CD14-positive monocyte (primary cell): ENCODE results near the gene TNN. TPM values are rescaled to one million over a fixed set of nuclear protein-coding genes. Genes with fewer than 3 reads are reported as not detected.

ENCODE experiments used
- DNase-seq, 3 donors: peaks; one replicate each; pipeline ENCODE4 v3.0.0-alpha.2; 2011 to 2022
- H2AFZ ChIP-seq: 2 replicates; pipeline ENCODE4 v1.6.0; 2012; ENCODE audit warnings: mild to moderate bottlenecking, low read depth, low read length, inconsistent platforms; ENCODE audit not compliant: insufficient read depth, poor library complexity, severe bottlenecking
- H3K27ac ChIP-seq, 2 donors: 1 replicate in 1 of 2; 2 replicates in 1 of 2; pipeline ENCODE4 v1.5.1; 2012 to 2013; ENCODE audit warnings: low read length in 2 of 2, control low read depth in 1 of 2, inconsistent platforms in 1 of 2, low read depth in 1 of 2, mild to moderate bottlenecking in 1 of 2
- H3K27me3 ChIP-seq, 2 donors: one replicate each; pipeline versions ENCODE4 v1.6.0 to v1.6.1; 2011 to 2013; ENCODE audit warnings: low read length in 2 of 2; ENCODE audit not compliant: control insufficient read depth in 2 of 2, insufficient read depth in 2 of 2
- H3K36me3 ChIP-seq, 2 donors: replicated peaks in 1 of 2; 1 replicate in 1 of 2; 2 replicates in 1 of 2; pipeline versions ENCODE4 v1.5.1 to v1.6.1; 2012 to 2013; ENCODE audit warnings: low read length in 2 of 2, control low read depth in 1 of 2, inconsistent platforms in 1 of 2, mild to moderate bottlenecking in 1 of 2; ENCODE audit not compliant: insufficient read depth in 2 of 2, control insufficient read depth in 1 of 2
- H3K4me1 ChIP-seq, 2 donors: 1 replicate in 1 of 2; 2 replicates in 1 of 2; pipeline versions ENCODE4 v1.5.1 to v1.6.1; 2012 to 2013; ENCODE audit warnings: low read length in 2 of 2, control low read depth in 1 of 2, inconsistent platforms in 1 of 2, mild to moderate bottlenecking in 1 of 2, moderate library complexity in 1 of 2; ENCODE audit not compliant: insufficient read depth in 2 of 2, control insufficient read depth in 1 of 2
- H3K4me2 ChIP-seq: replicated peaks from 2 replicates; pipeline ENCODE3; 2012; ENCODE audit warnings: low read length, moderate library complexity, mild to moderate bottlenecking; ENCODE audit not compliant: poor library complexity, severe bottlenecking; ENCODE audit errors: extremely low read depth
- H3K4me3 ChIP-seq, 3 experiments: fragments of 200-600 bp in 1 of 3; sonication (generic) in 1 of 3; replicated peaks in 1 of 3; 1 replicate in 2 of 3; 2 replicates in 1 of 3; pipeline ENCODE4 v1.5.1; 2011 to 2013; ENCODE audit warnings: low read length in 3 of 3, mild to moderate bottlenecking in 3 of 3, control low read depth in 2 of 3, low read depth in 2 of 3, inconsistent platforms in 1 of 3, moderate library complexity in 1 of 3
- H3K79me2 ChIP-seq: 2 replicates; pipeline ENCODE4 v1.6.0; 2012; ENCODE audit warnings: mild to moderate bottlenecking, control low read depth, inconsistent platforms, low read length, moderate library complexity; ENCODE audit not compliant: insufficient read depth
- H3K9ac ChIP-seq: 2 replicates; pipeline ENCODE4 v1.6.0; 2017; ENCODE audit warnings: low read length, mild to moderate bottlenecking; ENCODE audit not compliant: insufficient read depth, poor library complexity, severe bottlenecking
- H3K9me3 ChIP-seq, 2 donors: replicated peaks in 1 of 2; 1 replicate in 1 of 2; 2 replicates in 1 of 2; pipeline versions ENCODE4 v1.5.1 to v1.6.1; 2012 to 2013; ENCODE audit warnings: low read length in 2 of 2, control low read depth in 1 of 2; ENCODE audit not compliant: control insufficient read depth in 1 of 2, insufficient read depth in 1 of 2
- H4K20me1 ChIP-seq: 2 replicates; pipeline ENCODE4 v1.6.0; 2012; ENCODE audit warnings: mild to moderate bottlenecking, low read length, control low read depth, moderate library complexity; ENCODE audit not compliant: insufficient read depth
- H3K27ac Mint-ChIP-seq, 7 donors: one replicate each; pipeline ENCODE4 v1.8.0; 2020; ENCODE audit warnings: mild to moderate bottlenecking in 7 of 7, mixed read lengths in 7 of 7, moderate library complexity in 6 of 7, inconsistent platforms in 2 of 7
- H3K27me3 Mint-ChIP-seq, 3 donors: one replicate each; pipeline ENCODE4 v1.8.0; 2021 to 2022; ENCODE audit warnings: low read depth in 3 of 3, mild to moderate bottlenecking in 3 of 3, mixed read lengths in 3 of 3, moderate library complexity in 3 of 3, inconsistent platforms in 1 of 3
- H3K36me3 Mint-ChIP-seq, 2 donors: one replicate each; pipeline ENCODE4 v1.8.0; 2020; ENCODE audit warnings: mixed read lengths in 2 of 2, inconsistent platforms in 1 of 2, mild to moderate bottlenecking in 1 of 2
- H3K4me1 Mint-ChIP-seq: one replicate; pipeline ENCODE4 v1.8.0; 2020; ENCODE audit warnings: mild to moderate bottlenecking, mixed read lengths
- H3K4me3 Mint-ChIP-seq, 2 donors: one replicate each; pipeline ENCODE4 v1.8.0; 2020; ENCODE audit warnings: mild to moderate bottlenecking in 2 of 2, mixed read lengths in 2 of 2, moderate library complexity in 1 of 2
- H3K9me3 Mint-ChIP-seq, 7 donors: one replicate each; pipeline ENCODE4 v1.8.0; 2020 to 2022; ENCODE audit warnings: mixed read lengths in 7 of 7, mild to moderate bottlenecking in 6 of 7, moderate library complexity in 6 of 7, inconsistent platforms in 2 of 7
- CTCF ChIP-seq: fragments of 200-600 bp; IDR thresholded peaks from one replicate; pipeline ENCODE4 v1.8.0; 2022; ENCODE audit warnings: antibody characterized with exemption, mild to moderate bottlenecking
- WGBS: methylation state at CpG from one replicate; pipeline ENCODE4 v1.1.5; 2013; ENCODE audit warnings: missing lambda C conversion rate; ENCODE audit not compliant: insufficient coverage; 5-methylcytosine and 5-hydroxymethylcytosine counted together
- intact Hi-C, 2 donors: fragments of 100-400 bp; cut with micrococcal nuclease; formaldehyde crosslinking; loops; one replicate each; pipeline versions ENCODE4 v1.15.0 to v1.15.1; 2023
- polyA plus RNA-seq, 3 donors: library from polyadenylated mRNA; depleted of rRNA in 1 of 3; unstranded in 2 of 3; stranded (reverse) in 1 of 3; fragments of 300-500 nt in 2 of 3; fragments of >200 nt in 1 of 3; fragmentation: Illumina TruSeq in 2 of 3; gene quantifications; 1 replicate in 2 of 3; 2 replicates in 1 of 3; pipeline ENCODE4 v1.2.3, GENCODE V29; 2012 to 2021

The TNN gene
- polyA plus RNA-seq, 3 donors, result not detected

GRCh38 chr1:175070818-175071217 is 3.2 kb downstream of the TNN start:
- Mint-ChIP-seq H3K4me3 (no peak overlapping the region), H3K4me1 (peaks cover 44% of the 10 kb centered on the region), H3K9me3 (no peaks in the 10 kb centered on the region), H3K27me3 (peaks cover 0 to 5% (median 2%) of the 10 kb centered on the region in 3 donors), H3K36me3 (no peaks in the 10 kb centered on the region), H3K27ac (no peak overlapping the region)
- Histone ChIP-seq H3K4me3 (no peak overlapping the region), H3K27ac (no peak overlapping the region), H2AFZ (no peak overlapping the region), H3K9ac (no peak overlapping the region), H3K36me3 (no peaks in the 10 kb centered on the region), H3K27me3 (no peaks in the 10 kb centered on the region), H3K4me1 (peaks cover 28 to 32% of the 10 kb centered on the region in 2 donors), H3K4me2 (no peak overlapping the region), H3K9me3 (no peaks in the 10 kb centered on the region), H4K20me1 (no peaks in the 10 kb centered on the region), H3K79me2 (no peaks in the 10 kb centered on the region)
- intact Hi-C loops, result no loop called here
- no peak for DNase-seq
- no peak for TF ChIP-seq CTCF

GRCh38 chr1:175071276-175071943 is 3.8 kb downstream of the TNN start:
- TF ChIP-seq CTCF, result no peak
- no peak overlapping the region for H2AFZ ChIP-seq
- no peaks in the 10 kb centered on the region for H3K36me3 ChIP-seq
- H3K27me3 ChIP-seq, result no peaks in the 10 kb centered on the region
- Mint-ChIP-seq H3K36me3 (no peaks in the 10 kb centered on the region), H3K27ac (no peak overlapping the region), H3K4me1 (peaks cover 50% of the 10 kb centered on the region), H3K4me3 (no peak overlapping the region), H3K27me3 (peaks cover 0 to 7% (median 2%) of the 10 kb centered on the region in 3 donors), H3K9me3 (no peaks in the 10 kb centered on the region)
- H3K4me2 ChIP-seq, result no peak overlapping the region
- H3K9ac ChIP-seq, result no peak overlapping the region
- intact Hi-C loops, result no loop called here
- H3K4me1 ChIP-seq, result peaks cover 28 to 32% of the 10 kb centered on the region in 2 donors
- no peak for DNase-seq
- H3K9me3 ChIP-seq, result no peaks in the 10 kb centered on the region
- 100% methylated on average over 1 of the region's 3 CpGs for WGBS
- H3K79me2 ChIP-seq, result no peaks in the 10 kb centered on the region
- H3K4me3 ChIP-seq, result no peak overlapping the region
- H4K20me1 ChIP-seq, result no peaks in the 10 kb centered on the region
- no peak overlapping the region for H3K27ac ChIP-seq
